Nephron progenitor cell (in vitro differentiated cells): Measurements from ENCODE around the gene HNF4A.
"Not testable (repeated sequence)": the region's sequence is repeated elsewhere in the genome, so short reads cannot be mapped to it uniquely, and the experiment has no call there.

ENCODE experiments used
- DNase-seq: peaks from one replicate; pipeline ENCODE4 v3.0.0; 2021
- H3K27ac Mint-ChIP-seq: 2 replicates; pipeline ENCODE4 v1.8.0; 2021; ENCODE audit warnings: mild to moderate bottlenecking, moderate library complexity, mixed read lengths
- H3K27me3 Mint-ChIP-seq: 2 replicates; pipeline ENCODE4 v1.8.0; 2021; ENCODE audit warnings: mild to moderate bottlenecking, low read depth, mixed read lengths; ENCODE audit not compliant: poor library complexity
- H3K36me3 Mint-ChIP-seq: 2 replicates; pipeline ENCODE4 v1.8.0; 2021; ENCODE audit warnings: low read depth, mixed read lengths
- H3K4me1 Mint-ChIP-seq: 2 replicates; pipeline ENCODE4 v1.8.0; 2021; ENCODE audit warnings: mixed read lengths
- H3K4me3 Mint-ChIP-seq: 2 replicates; pipeline ENCODE4 v1.8.0; 2021; ENCODE audit warnings: mild to moderate bottlenecking, moderate library complexity, mixed read lengths
- H3K9me3 Mint-ChIP-seq: 2 replicates; pipeline ENCODE4 v1.8.0; 2021; ENCODE audit warnings: mild to moderate bottlenecking, moderate library complexity, mixed read lengths
- TF ChIP-seq, protein P1 (sequence below): fragments of 200-600 bp; sonication (generic); IDR thresholded peaks from 2 replicates; pipeline ENCODE4 v1.5.0; 2021; ENCODE audit warnings: antibody characterized with exemption

Gene HNF4A

DNA sequence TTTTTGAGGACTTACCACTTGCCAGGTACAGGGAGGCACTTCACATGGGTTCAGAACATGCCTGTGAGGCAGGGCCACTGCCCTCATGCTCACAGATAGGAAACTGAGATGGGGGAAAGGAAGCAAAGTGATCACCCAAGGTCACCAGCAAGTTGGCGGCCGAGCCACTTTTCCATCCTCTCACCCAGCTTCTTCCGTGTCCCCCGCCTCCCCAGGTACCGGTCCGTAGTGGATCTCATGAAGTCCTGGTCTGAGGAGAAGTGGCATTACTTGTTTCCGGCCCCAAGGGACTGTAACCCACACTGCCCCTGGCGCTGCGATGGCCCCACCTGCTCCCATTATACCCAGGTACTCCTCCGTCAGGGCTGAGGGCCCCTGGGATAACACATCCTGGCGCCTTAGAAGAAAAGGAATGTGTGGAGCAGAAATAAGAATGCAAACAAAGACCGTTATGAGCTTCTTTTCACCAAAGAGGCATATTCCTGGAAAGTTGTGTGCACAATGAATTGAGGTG, 12.3 kb upstream of the HNF4A start:
- Mint-ChIP-seq H3K27ac (no peak overlapping the region), H3K9me3 (no peaks in the 10 kb centered on the region), H3K27me3 (peaks cover 2% of the 10 kb centered on the region), H3K4me3 (no peak overlapping the region), H3K36me3 (no peaks in the 10 kb centered on the region), H3K4me1 (peaks cover 22% of the 10 kb centered on the region)
- TF ChIP-seq, protein P1, sequence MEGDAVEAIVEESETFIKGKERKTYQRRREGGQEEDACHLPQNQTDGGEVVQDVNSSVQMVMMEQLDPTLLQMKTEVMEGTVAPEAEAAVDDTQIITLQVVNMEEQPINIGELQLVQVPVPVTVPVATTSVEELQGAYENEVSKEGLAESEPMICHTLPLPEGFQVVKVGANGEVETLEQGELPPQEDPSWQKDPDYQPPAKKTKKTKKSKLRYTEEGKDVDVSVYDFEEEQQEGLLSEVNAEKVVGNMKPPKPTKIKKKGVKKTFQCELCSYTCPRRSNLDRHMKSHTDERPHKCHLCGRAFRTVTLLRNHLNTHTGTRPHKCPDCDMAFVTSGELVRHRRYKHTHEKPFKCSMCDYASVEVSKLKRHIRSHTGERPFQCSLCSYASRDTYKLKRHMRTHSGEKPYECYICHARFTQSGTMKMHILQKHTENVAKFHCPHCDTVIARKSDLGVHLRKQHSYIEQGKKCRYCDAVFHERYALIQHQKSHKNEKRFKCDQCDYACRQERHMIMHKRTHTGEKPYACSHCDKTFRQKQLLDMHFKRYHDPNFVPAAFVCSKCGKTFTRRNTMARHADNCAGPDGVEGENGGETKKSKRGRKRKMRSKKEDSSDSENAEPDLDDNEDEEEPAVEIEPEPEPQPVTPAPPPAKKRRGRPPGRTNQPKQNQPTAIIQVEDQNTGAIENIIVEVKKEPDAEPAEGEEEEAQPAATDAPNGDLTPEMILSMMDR, result no peak
- DNase-seq, result no peak

DNA sequence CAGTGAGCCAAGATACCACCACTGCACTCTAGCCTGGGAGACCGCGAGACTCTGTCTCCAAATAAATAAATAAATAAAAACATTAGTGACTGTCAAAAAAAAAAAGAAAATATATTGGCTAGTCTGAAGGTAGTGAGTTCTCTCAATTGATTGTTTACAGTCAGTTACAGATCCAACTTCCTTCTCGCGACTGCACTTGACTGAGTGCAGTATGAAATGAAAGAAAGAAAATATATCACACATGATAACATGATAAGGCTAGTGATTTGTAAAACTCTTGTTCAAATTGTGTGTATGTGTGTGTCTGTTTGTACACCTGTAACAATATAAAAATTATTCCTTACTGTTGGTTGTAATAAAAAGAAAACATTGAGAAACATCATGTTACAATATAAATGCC, 10.8 kb upstream of the HNF4A start:
- no peak overlapping the region for H3K27ac Mint-ChIP-seq

GRCh38 chr20:44345147-44345546, 10.4 kb upstream of the HNF4A start:
- no peak for DNase-seq
- H3K27me3 Mint-ChIP-seq, result no peaks in the 10 kb centered on the region
- H3K36me3 Mint-ChIP-seq, result no peaks in the 10 kb centered on the region
- no peak overlapping the region for H3K4me3 Mint-ChIP-seq
- no peak overlapping the region for H3K27ac Mint-ChIP-seq
- no peaks in the 10 kb centered on the region for H3K9me3 Mint-ChIP-seq
- TF ChIP-seq, protein P1, result no peak
- peaks cover 22% of the 10 kb centered on the region for H3K4me1 Mint-ChIP-seq

More for the DNA sequence above, 10.8 kb upstream of the HNF4A start:
- Mint-ChIP-seq H3K36me3 (no peaks in the 10 kb centered on the region), H3K9me3 (no peaks in the 10 kb centered on the region), H3K4me1 (peaks cover 22% of the 10 kb centered on the region), H3K27me3 (no peaks in the 10 kb centered on the region), H3K4me3 (no peak overlapping the region)
- no peak for DNase-seq
- TF ChIP-seq, protein P1, result no peak

DNA sequence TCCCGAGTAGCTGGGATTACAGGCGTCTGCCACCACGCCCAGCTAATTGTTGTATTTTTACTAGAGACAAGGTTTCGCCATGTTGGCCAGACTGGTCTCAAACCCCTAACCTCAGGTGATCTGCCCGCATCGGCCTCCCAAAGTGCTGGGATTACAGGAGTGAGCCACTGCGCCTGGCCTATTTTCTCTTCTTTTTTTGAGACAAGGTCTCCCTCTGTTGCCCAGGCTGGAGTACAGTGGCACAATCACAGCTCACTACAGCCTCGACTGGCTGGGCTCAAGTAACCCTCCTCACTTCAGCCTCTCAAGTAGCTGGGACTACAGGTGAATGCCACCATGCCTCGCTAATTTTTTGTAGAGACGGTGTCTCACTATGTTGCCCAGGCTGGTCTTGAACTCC, 9.6 kb upstream of the HNF4A start:
- peaks cover 22% of the 10 kb centered on the region for H3K4me1 Mint-ChIP-seq
- DNase-seq, H3K9me3 Mint-ChIP-seq, H3K4me3 Mint-ChIP-seq, H3K27ac Mint-ChIP-seq, H3K27me3 Mint-ChIP-seq, H3K36me3 Mint-ChIP-seq: not testable (repeated sequence)

DNA sequence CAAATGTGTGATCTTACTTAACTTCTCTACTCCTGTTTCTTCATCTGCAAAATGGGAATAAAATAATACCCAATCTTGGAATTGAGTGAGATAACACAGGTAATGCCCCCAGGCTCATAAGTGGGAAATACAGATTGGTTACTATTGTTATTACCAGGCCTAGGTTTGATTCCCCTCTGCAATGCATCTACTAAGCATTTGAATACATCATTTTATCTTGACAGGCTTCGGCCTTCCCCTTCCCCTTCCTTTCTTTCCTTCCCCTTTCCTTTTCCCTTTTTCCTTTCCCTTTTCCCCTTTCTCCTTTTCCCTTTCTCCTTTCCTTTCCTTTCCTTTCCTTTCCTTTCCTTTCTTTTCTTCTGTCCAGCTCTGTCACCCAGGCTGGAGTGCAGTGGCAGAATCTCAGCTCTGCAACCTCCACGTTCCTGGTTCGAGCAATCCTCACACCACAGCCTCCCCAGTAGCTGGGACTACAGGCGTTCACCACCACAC, 7.3 kb upstream of the HNF4A start:
- peaks cover 15% of the 10 kb centered on the region for H3K4me1 Mint-ChIP-seq
- TF ChIP-seq, protein P1, result no peak
- H3K27me3 Mint-ChIP-seq, result no peaks in the 10 kb centered on the region
- H3K36me3 Mint-ChIP-seq, result no peaks in the 10 kb centered on the region
- H3K4me3 Mint-ChIP-seq, result no peak overlapping the region
- no peaks in the 10 kb centered on the region for H3K9me3 Mint-ChIP-seq
- no peak for DNase-seq
- H3K27ac Mint-ChIP-seq, result peak overlapping the region; percentile 74

DNA sequence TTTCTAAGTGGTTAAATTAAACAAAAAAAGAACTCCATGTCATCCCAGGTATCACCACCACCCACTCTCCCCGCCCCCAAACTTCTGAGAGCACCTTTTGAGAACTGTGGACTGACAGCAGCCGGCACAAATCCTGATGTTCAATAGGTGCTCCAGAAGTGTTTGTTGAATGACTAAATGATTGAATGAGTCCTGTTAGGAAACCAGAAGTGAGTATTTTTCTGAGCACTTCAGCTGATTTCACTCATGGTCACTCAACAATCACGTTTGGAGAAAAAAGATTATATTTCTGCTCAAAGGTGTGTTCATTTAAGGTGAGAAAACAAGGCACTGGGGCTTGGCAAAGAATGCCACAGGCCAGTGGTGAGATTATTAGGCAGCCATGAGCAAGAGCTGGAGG, 6.2 kb upstream of the HNF4A start:
- TF ChIP-seq, protein P1, result no peak
- no peak overlapping the region for H3K27ac Mint-ChIP-seq

More for the DNA sequence above, 6.2 kb upstream of the HNF4A start:
- Mint-ChIP-seq H3K9me3 (no peaks in the 10 kb centered on the region), H3K27me3 (no peaks in the 10 kb centered on the region), H3K36me3 (no peaks in the 10 kb centered on the region), H3K4me1 (peaks cover 8% of the 10 kb centered on the region), H3K4me3 (no peak overlapping the region)
- DNase-seq, result no peak
